GM23248 (cell line): Measurements from ENCODE around the gene KRTAP10-9. TPM values are rescaled to one million over a fixed set of nuclear protein-coding genes. Genes with fewer than 3 reads are reported as not detected.

Source experiments
- DNase-seq: peaks from one replicate; pipeline ENCODE4 v3.0.0-alpha.2; 2015
- H2AFZ ChIP-seq: fragments of 200-600 bp; sonication (generic); 2 replicates; pipeline ENCODE4 v1.6.1; 2016; ENCODE audit warnings: antibody characterized with exemption
- H3F3A ChIP-seq: fragments of 200-600 bp; sonication (generic); 2 replicates; pipeline ENCODE4 v1.6.1; 2016; ENCODE audit warnings: mild to moderate bottlenecking, antibody characterized with exemption, mixed run types; ENCODE audit not compliant: insufficient read depth
- H3K27ac ChIP-seq: fragments of 200-600 bp; sonication (generic); 2 replicates; pipeline ENCODE4 v1.5.1; 2016; ENCODE audit warnings: mild to moderate bottlenecking
- H3K27me3 ChIP-seq: fragments of 200-600 bp; sonication (generic); replicated peaks from 2 replicates; pipeline ENCODE4 v1.6.1; 2016; ENCODE audit warnings: mild to moderate bottlenecking; ENCODE audit not compliant: insufficient read depth
- H3K36me3 ChIP-seq: fragments of 200-600 bp; sonication (generic); 2 replicates; pipeline ENCODE4 v1.6.1; 2016; ENCODE audit warnings: low read depth, mild to moderate bottlenecking
- H3K4me1 ChIP-seq: fragments of 200-600 bp; sonication (generic); 2 replicates; pipeline ENCODE4 v1.6.1; 2016; ENCODE audit warnings: mild to moderate bottlenecking; ENCODE audit not compliant: insufficient read depth
- H3K4me2 ChIP-seq: fragments of 200-600 bp; sonication (generic); one replicate; pipeline ENCODE4 v1.6.1; 2016; ENCODE audit warnings: mild to moderate bottlenecking; ENCODE audit not compliant: unreplicated experiment
- H3K4me3 ChIP-seq: fragments of 200-600 bp; sonication (generic); 2 replicates; pipeline ENCODE4 v1.5.1; 2016; ENCODE audit warnings: mild to moderate bottlenecking
- H3K79me2 ChIP-seq: fragments of 200-600 bp; sonication (generic); 2 replicates; pipeline ENCODE4 v1.6.1; 2016; ENCODE audit warnings: mild to moderate bottlenecking; ENCODE audit not compliant: insufficient read depth
- H3K9ac ChIP-seq: fragments of 200-600 bp; sonication (generic); 2 replicates; pipeline ENCODE4 v1.6.1; 2016; ENCODE audit warnings: mild to moderate bottlenecking
- H3K9me2 ChIP-seq: fragments of 200-600 bp; sonication (generic); 2 replicates; pipeline ENCODE4 v1.6.1; 2016; ENCODE audit warnings: mixed run types, mild to moderate bottlenecking, moderate library complexity; ENCODE audit not compliant: insufficient read depth
- H3K9me3 ChIP-seq: fragments of 200-600 bp; sonication (generic); one replicate; pipeline ENCODE4 v1.6.1; 2017; ENCODE audit warnings: low read depth
- H4K20me1 ChIP-seq: fragments of 200-600 bp; sonication (generic); 2 replicates; pipeline ENCODE4 v1.6.0; 2016; ENCODE audit not compliant: insufficient read depth
- EZH2 ChIP-seq: fragments of 200-600 bp; sonication (generic); IDR thresholded peaks from 2 replicates; pipeline ENCODE4 v1.6.1; 2018; ENCODE audit warnings: antibody characterized with exemption, mild to moderate bottlenecking; ENCODE audit not compliant: insufficient read depth, poor library complexity, severe bottlenecking
- EZH2phosphoT487 ChIP-seq: fragments of 200-600 bp; sonication (generic); IDR thresholded peaks from 2 replicates; pipeline ENCODE4 v1.6.1; 2018; ENCODE audit warnings: antibody characterized with exemption, moderate library complexity, mild to moderate bottlenecking, low read depth; ENCODE audit not compliant: insufficient read depth
- WGBS, 2 experiments: methylation state at CpG; one replicate each; pipeline ENCODE4 v1.1.6; 2015 to 2017; ENCODE audit warnings: low lambda C conversion rate in 2 of 2, low coverage in 1 of 2; ENCODE audit errors: missing lambda C conversion rate in 2 of 2; 5-methylcytosine and 5-hydroxymethylcytosine counted together
- in situ Hi-C: fragments of 300-500 bp; cut with MboI; formaldehyde crosslinking; loops from 2 replicates; pipeline ENCODE4 v1.15.0; 2020
- polyA plus RNA-seq: library from polyadenylated mRNA; unstranded; fragments of >200 nt; fragmentation: Nextera tagmentation; extraction: Ambion mirVana; gene quantifications from 2 replicates; pipeline ENCODE4 v1.2.1, GENCODE V29; 2016
- total RNA-seq: library from RNA; depleted of rRNA; stranded (reverse); fragments of >200 nt; shearing (Covaris generic); gene quantifications from 2 replicates; pipeline ENCODE4 v1.2.3, GENCODE V29; 2014

Gene KRTAP10-9
- total and polyA plus RNA-seq, 2 experiments from 2014 or later = not detected

DNA sequence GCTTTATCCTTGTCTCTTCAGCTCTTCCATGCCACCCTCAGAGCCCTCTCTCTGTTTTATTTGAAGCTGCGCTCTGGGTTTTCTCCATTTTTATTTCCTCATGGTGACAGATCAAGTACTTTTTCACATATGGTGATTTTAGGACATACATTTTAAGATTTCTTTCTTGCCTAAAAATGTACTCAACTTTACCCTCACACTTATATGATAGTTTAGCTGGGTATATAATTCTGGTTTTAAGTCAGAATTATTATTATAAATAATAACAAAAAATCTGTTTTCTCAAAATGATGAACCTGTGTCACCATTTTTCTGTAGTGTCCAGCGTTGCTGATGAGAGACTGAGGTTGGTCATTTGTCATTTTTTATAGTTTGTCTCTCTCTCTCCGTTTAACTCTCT lies 45.7 kb upstream of the KRTAP10-9 start:
- in situ Hi-C loops = loop anchor here (25.0 kb wide), 1 partner anchor 519 kb away; no protein-coding TSS in a partner anchor
- Histone ChIP-seq H2AFZ (no peak overlapping the region), H3F3A (no peaks in the 10 kb centered on the region), H3K79me2 (no peaks in the 10 kb centered on the region), H3K9me2 (no peaks in the 10 kb centered on the region), H3K27ac (no peak overlapping the region), H3K27me3 (no peaks in the 10 kb centered on the region; the same call in 1 of the 2 replicates), H3K4me1 (no peaks in the 10 kb centered on the region), H3K9ac (no peak overlapping the region), H3K4me2 (no peak overlapping the region), H4K20me1 (no peaks in the 10 kb centered on the region), H3K4me3 (no peak overlapping the region), H3K36me3 (no peaks in the 10 kb centered on the region), H3K9me3 (no peaks in the 10 kb centered on the region)
- 31 to 35% methylated on average over 3 of the region's 3 CpGs for WGBS, 2 experiments
- no peak for DNase-seq
- TF ChIP-seq EZH2phosphoT487 (no peak), EZH2 (no peak)

DNA sequence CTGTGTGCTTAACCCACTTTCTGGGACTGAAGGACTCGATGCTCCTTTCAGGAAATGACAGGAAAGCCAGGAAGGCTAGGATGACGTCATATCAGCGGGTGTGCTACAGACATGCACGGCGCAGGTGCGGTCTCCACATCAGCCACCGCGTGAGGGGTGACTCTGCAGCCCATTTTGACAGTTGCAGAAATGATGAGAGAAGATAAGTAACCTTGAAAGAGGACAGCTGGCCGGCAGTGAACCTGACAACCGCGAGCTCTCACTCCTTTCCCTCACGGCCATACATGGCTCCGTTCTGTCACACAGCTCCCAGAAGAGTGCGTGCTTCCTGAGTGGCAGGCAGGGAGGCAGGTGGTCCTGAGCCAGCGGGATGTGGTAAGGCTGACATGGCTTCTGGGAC lies 44.8 kb upstream of the KRTAP10-9 start:
- Histone ChIP-seq H3K4me1 (no peaks in the 10 kb centered on the region), H3K27ac (no peak overlapping the region), H3K36me3 (no peaks in the 10 kb centered on the region), H2AFZ (no peak overlapping the region), H3K9me3 (no peaks in the 10 kb centered on the region), H3K27me3 (no peaks in the 10 kb centered on the region; the same call in 1 of the 2 replicates), H3K4me3 (no peak overlapping the region), H3K9ac (no peak overlapping the region), H3K4me2 (no peak overlapping the region), H3F3A (no peaks in the 10 kb centered on the region), H3K9me2 (no peaks in the 10 kb centered on the region), H3K79me2 (no peaks in the 10 kb centered on the region), H4K20me1 (no peaks in the 10 kb centered on the region)
- TF ChIP-seq EZH2phosphoT487 (no peak), EZH2 (no peak)
- in situ Hi-C loops = loop anchor here (25.0 kb wide), 1 partner anchor 520 kb away; no protein-coding TSS in a partner anchor
- WGBS, 2 experiments = 57 to 62% methylated on average over 14 to 15 of the region's 15 CpGs
- DNase-seq = no peak

DNA sequence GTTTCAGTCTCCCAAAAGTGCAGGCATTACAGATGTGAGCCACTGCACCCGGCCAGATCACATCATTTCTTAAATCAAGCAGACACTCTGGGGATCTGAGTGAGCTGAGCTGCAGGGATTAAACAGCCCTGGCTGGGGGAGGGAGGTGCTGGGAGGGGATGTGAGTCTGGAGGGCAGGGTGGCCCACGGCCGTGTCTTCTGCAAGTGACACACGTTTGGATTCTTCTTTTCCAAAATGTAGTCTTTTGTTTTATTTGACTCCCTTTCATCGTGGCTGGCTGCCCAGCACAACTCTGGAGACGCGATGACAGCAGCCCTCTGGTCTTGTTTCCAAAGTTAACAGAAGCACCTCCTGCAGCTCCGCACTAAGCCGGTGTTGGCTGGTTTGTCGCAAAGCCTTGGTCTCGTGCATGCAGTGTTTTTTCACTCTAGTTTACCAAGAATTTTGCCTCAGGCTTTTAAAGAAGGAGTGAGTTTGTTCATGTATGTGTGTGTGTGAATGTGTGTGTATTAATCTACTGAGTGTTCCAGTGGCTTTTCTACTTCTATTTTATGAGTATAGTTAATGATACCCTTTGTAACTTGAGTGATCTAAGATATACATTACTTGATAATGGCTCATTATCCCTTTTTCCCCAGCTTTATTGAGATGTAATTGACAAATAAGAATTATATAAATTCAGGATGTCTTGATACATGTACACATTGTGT lies 43.6 kb upstream of the KRTAP10-9 start:
- no peaks in the 10 kb centered on the region for H3K36me3 ChIP-seq
- TF ChIP-seq EZH2 (no peak), EZH2phosphoT487 (no peak)
- H3K4me1 ChIP-seq = no peaks in the 10 kb centered on the region
- no peak overlapping the region for H3K4me2 ChIP-seq
- in situ Hi-C loops = loop anchor here (25.0 kb wide), 1 partner anchor 521 kb away; no protein-coding TSS in a partner anchor
- no peaks in the 10 kb centered on the region for H3K79me2 ChIP-seq
- no peak overlapping the region for H3K9ac ChIP-seq
- H3K9me2 ChIP-seq = no peaks in the 10 kb centered on the region
- H3K27ac ChIP-seq = no peak overlapping the region
- DNase-seq = no peak
- 5% methylated on average over 11 of the region's 11 CpGs for WGBS, 2 experiments
- H2AFZ ChIP-seq = no peak overlapping the region
- H3K9me3 ChIP-seq = no peaks in the 10 kb centered on the region
- H3K4me3 ChIP-seq = no peak overlapping the region
- H3K27me3 ChIP-seq = no peaks in the 10 kb centered on the region
- no peaks in the 10 kb centered on the region for H4K20me1 ChIP-seq
- H3F3A ChIP-seq = no peaks in the 10 kb centered on the region

DNA sequence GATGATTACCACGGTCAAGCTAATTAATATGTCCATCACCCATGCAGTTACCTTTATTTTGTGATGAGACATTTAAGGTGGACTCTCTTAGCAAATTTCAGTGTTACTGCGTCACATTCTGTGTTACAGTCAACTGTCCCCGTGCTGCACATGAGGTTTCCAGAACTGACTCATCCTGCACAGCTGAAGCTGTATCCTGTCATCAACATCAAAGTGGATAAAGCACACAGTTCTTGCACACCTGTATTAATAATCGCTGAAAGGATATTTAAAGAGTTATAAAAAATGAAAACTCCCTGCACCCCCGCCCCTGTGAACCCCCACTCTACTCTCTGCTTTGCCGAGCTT lies 43.1 kb upstream of the KRTAP10-9 start:
- DNase-seq = no peak
- Histone ChIP-seq H3K27ac (no peak overlapping the region), H3K9me2 (no peaks in the 10 kb centered on the region), H2AFZ (no peak overlapping the region), H3K27me3 (no peaks in the 10 kb centered on the region), H3K4me3 (no peak overlapping the region), H3K4me2 (no peak overlapping the region), H3F3A (no peaks in the 10 kb centered on the region), H3K79me2 (no peaks in the 10 kb centered on the region), H3K4me1 (no peaks in the 10 kb centered on the region), H4K20me1 (no peaks in the 10 kb centered on the region), H3K9me3 (no peaks in the 10 kb centered on the region), H3K9ac (no peak overlapping the region), H3K36me3 (no peaks in the 10 kb centered on the region)
- no peak for TF ChIP-seq EZH2
- TF ChIP-seq EZH2phosphoT487 = no peak
- in situ Hi-C loops = loop anchor here (25.0 kb wide), 1 partner anchor 521 kb away; no protein-coding TSS in a partner anchor
- 11 to 15% methylated on average over 6 of the region's 6 CpGs for WGBS, 2 experiments
